SU-DHL-6 (cell line): ENCODE data around the gene NR1I3.

Source experiments
- CTCF ChIP-seq: fragments of 200-600 bp; sonication (generic); IDR thresholded peaks from one replicate; pipeline ENCODE4 v1.5.1; 2017; ENCODE audit warnings: antibody characterized with exemption, mild to moderate bottlenecking, low read length, moderate library complexity; ENCODE audit not compliant: insufficient read depth, poor library complexity, severe bottlenecking
- EZH2phosphoT487 ChIP-seq: fragments of 200-600 bp; sonication (generic), shearing (Covaris generic); conservative IDR thresholded peaks from 2 replicates; pipeline ENCODE4 v1.6.1; 2018; ENCODE audit warnings: mild to moderate bottlenecking, antibody characterized with exemption, low read length, moderate library complexity, mixed read lengths

GRCh38 chr1:161229896-161230295 lies 8.1 kb downstream of the NR1I3 start:
- TF ChIP-seq CTCF (no peak), EZH2phosphoT487 (no peak)
